Retinal pigment epithelial cell (primary cell): ENCODE data around the gene SLC35F1.

Experiments used
- DNase-seq: peaks from one replicate; pipeline ENCODE4 v3.0.0-alpha.2; 2010; ENCODE audit warnings: low read depth
- H3K4me3 ChIP-seq: 2 replicates; pipeline ENCODE4 v1.5.1; 2011; ENCODE audit warnings: mild to moderate bottlenecking, low read length, control low read depth, moderate library complexity
- CTCF ChIP-seq: conservative IDR thresholded peaks from 2 replicates; pipeline ENCODE4 v1.5.1; 2011; ENCODE audit warnings: low read depth, low read length, control low read depth, inconsistent platforms

Gene SLC35F1

GRCh38 chr6:118297821-118298220, 390.8 kb downstream of the SLC35F1 start:
- no peak for DNase-seq
- no peak overlapping the region for H3K4me3 ChIP-seq
- TF ChIP-seq CTCF = no peak

GRCh38 chr6:118298476-118299427, 391.7 kb downstream of the SLC35F1 start:
- no peak for DNase-seq
- no peak for TF ChIP-seq CTCF
- H3K4me3 ChIP-seq = no peak overlapping the region

- DNase-seq = no peak
- H3K4me3 ChIP-seq = no peak overlapping the region
- no peak for TF ChIP-seq CTCF
Observed at GRCh38 chr6:118299457-118299856, 392.4 kb downstream of the SLC35F1 start.

GRCh38 chr6:118304321-118304720, 397.3 kb downstream of the SLC35F1 start:
- no peak overlapping the region for H3K4me3 ChIP-seq
- no peak for TF ChIP-seq CTCF
- DNase-seq = no peak

- H3K4me3 ChIP-seq = no peak overlapping the region
- no peak for DNase-seq
- TF ChIP-seq CTCF = no peak
Observed at GRCh38 chr6:118305081-118305480, 398.0 kb downstream of the SLC35F1 start.

GRCh38 chr6:118306392-118307238, 399.6 kb downstream of the SLC35F1 start:
- no peak for DNase-seq
- TF ChIP-seq CTCF = no peak
- H3K4me3 ChIP-seq = no peak overlapping the region
